HUES6 (cell line): ENCODE data around the gene LONP2.
"Not testable (repeated sequence)": the region's sequence is repeated elsewhere in the genome, so short reads cannot be mapped to it uniquely, and the experiment has no call there.

Experiments
- H3K27ac ChIP-seq: 2 replicates; pipeline ENCODE4 v1.7.0; 2013; ENCODE audit warnings: low read depth, mild to moderate bottlenecking, low read length, inconsistent platforms
- H3K27me3 ChIP-seq: 2 replicates; pipeline ENCODE4 v1.6.1; 2013; ENCODE audit warnings: low read length; ENCODE audit not compliant: control insufficient read depth, insufficient read depth
- H3K36me3 ChIP-seq: 2 replicates; pipeline ENCODE4 v1.6.1; 2013; ENCODE audit warnings: low read length; ENCODE audit not compliant: control insufficient read depth, insufficient read depth
- H3K4me1 ChIP-seq: 2 replicates; pipeline ENCODE4 v1.6.1; 2013; ENCODE audit warnings: low read length; ENCODE audit not compliant: control insufficient read depth, insufficient read depth
- H3K4me3 ChIP-seq: 2 replicates; pipeline ENCODE4 v1.5.1; 2013; ENCODE audit warnings: low read depth, low read length
- H3K9ac ChIP-seq: one replicate; pipeline ENCODE4 v1.6.1; 2013; ENCODE audit warnings: mild to moderate bottlenecking, low read length
- H3K9me3 ChIP-seq: 2 replicates; pipeline ENCODE4 v1.6.1; 2013; ENCODE audit warnings: low read depth, low read length; ENCODE audit not compliant: control insufficient read depth, insufficient read depth

Gene LONP2

GRCh38 chr16:48383877-48384519 lies 139.9 kb downstream of the LONP2 start:
- Histone ChIP-seq H3K27ac (peak overlapping the region; percentile 95), H3K4me3 (peak overlapping the region; percentile 91), H3K27me3 (no peaks in the 10 kb centered on the region), H3K9ac (peak overlapping the region; percentile 94), H3K36me3 (no peaks in the 10 kb centered on the region), H3K4me1 (peaks cover 35% of the 10 kb centered on the region), H3K9me3 (no peaks in the 10 kb centered on the region)

- H3K9me3 ChIP-seq, result no peaks in the 10 kb centered on the region
- peak overlapping the region; percentile 91 for H3K4me3 ChIP-seq
- H3K36me3 ChIP-seq, result no peaks in the 10 kb centered on the region
- H3K27ac ChIP-seq, result peak overlapping the region; percentile 97
- peak overlapping the region; percentile 97 for H3K9ac ChIP-seq
- peaks cover 28% of the 10 kb centered on the region for H3K4me1 ChIP-seq
- H3K27me3 ChIP-seq, result no peaks in the 10 kb centered on the region
Observed at GRCh38 chr16:48384520-48385252, 140.6 kb downstream of the LONP2 start.

DNA sequence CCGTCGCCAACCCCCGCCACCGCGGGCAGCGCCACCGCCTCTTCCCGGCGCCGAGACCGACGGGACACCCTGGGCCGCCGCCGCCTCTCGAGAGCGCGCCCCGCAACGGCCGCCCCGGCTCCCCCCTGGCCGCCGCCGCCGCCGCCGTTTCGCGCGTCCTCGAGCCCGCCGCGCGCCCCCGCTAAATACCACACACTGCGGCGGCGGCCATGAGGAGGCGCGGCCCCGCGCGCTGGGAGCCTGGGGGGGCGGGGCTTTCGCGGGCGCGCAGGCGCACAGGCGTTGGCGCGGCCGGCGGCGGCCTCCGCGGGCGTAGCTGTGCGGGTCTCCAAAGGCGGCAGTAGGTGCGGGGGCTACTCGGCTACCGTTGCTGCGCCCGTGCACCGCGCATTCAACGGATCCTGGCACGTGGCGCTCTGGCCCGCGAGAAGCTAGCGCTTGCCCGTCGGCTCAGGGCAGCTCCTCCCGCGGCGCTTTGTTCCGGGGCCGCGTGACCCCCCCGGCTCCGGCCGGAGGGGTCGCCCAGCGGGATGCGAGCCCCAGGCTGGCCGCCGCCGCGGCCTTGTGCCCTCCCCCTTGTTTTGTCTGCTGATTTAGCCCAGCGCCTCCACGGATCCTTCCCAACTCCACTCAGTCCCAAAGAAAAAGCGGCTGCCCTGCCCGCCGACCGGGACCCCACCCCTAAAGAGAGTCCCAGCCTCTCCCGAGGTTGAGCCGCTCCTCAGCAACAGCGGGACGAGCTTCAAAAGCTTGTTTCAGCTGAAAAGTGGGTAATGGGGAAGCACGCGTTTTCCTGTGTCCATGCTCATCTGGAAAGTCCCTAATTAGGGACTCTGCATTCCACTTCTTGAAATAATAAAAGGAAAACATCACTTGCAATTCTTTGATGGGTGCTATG lies 141.4 kb downstream of the LONP2 start, which contains the start of gene SIAH1:
SIAH1 (minus strand) TSS at position 161 of the 898 bp plus-strand sequence. CDS start 22,985 bp downstream, outside the sequence.
- no peaks in the 10 kb centered on the region for H3K36me3 ChIP-seq

GRCh38 chr16:48386559-48387312 lies 142.6 kb downstream of the LONP2 start:
- Histone ChIP-seq H3K4me1 (peaks cover 21% of the 10 kb centered on the region), H3K9me3 (no peaks in the 10 kb centered on the region), H3K27ac (no peak overlapping the region), H3K27me3 (no peaks in the 10 kb centered on the region), H3K9ac (no peak overlapping the region), H3K36me3 (no peaks in the 10 kb centered on the region), H3K4me3 (no peak overlapping the region)

More for the DNA sequence above, 141.4 kb downstream of the LONP2 start, which contains the start of gene SIAH1:
- H3K27ac ChIP-seq, result peak within 1 kb of the TSS; percentile 97
- peaks cover 23% of the 10 kb centered on the region for H3K4me1 ChIP-seq
- H3K9ac ChIP-seq, result peak within 1 kb of the TSS; percentile 97
- H3K27me3 ChIP-seq, result no peaks in the 10 kb centered on the region
- peak within 1 kb of the TSS; percentile 91 for H3K4me3 ChIP-seq
- no peaks in the 10 kb centered on the region for H3K9me3 ChIP-seq

DNA sequence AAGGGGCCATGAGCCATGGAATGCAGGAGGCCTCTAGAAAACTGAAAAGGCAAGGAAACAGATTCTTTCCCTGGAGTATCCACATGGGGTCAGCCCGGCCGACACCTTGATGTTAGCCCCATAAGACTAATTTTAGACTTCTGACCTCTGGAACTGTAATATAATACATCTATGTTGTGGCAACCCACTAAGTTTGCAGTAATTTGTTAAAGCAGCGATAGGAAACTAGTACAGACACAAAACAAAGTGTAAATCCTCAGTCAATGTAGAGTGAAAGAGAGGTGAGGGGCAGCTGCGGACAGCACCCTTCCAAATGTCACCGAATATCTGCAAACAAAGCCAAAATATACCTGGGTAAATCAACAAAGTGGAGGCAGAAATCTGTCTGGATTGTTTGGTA lies 148.3 kb downstream of the LONP2 start:
- no peaks in the 10 kb centered on the region for H3K9me3 ChIP-seq
- H3K4me1 ChIP-seq, result peaks cover 5% of the 10 kb centered on the region; the same call in 1 of the 2 replicates
- no peak overlapping the region for H3K27ac ChIP-seq
- no peak overlapping the region for H3K4me3 ChIP-seq
- H3K36me3 ChIP-seq, result no peaks in the 10 kb centered on the region
- no peak overlapping the region for H3K9ac ChIP-seq
- no peaks in the 10 kb centered on the region for H3K27me3 ChIP-seq

GRCh38 chr16:48393485-48394354 lies 149.6 kb downstream of the LONP2 start:
- Histone ChIP-seq H3K9ac (no peak overlapping the region), H3K27me3 (no peaks in the 10 kb centered on the region), H3K36me3 (no peaks in the 10 kb centered on the region), H3K9me3 (no peaks in the 10 kb centered on the region), H3K27ac (no peak overlapping the region), H3K4me3 (no peak overlapping the region), H3K4me1 (peaks cover 5% of the 10 kb centered on the region; the same call in 1 of the 2 replicates)

GRCh38 chr16:48394355-48394703 lies 150.2 kb downstream of the LONP2 start:
- no peaks in the 10 kb centered on the region for H3K9me3 ChIP-seq
- H3K36me3 ChIP-seq, result no peaks in the 10 kb centered on the region
- no peak overlapping the region for H3K27ac ChIP-seq
- H3K4me3 ChIP-seq, result no peak overlapping the region
- peaks cover 5% of the 10 kb centered on the region; the same call in 1 of the 2 replicates for H3K4me1 ChIP-seq
- H3K9ac ChIP-seq, result no peak overlapping the region
- H3K27me3 ChIP-seq, result no peaks in the 10 kb centered on the region

GRCh38 chr16:48395375-48395774 lies 151.3 kb downstream of the LONP2 start:
- Histone ChIP-seq H3K4me1 (peaks cover 5% of the 10 kb centered on the region; the same call in 1 of the 2 replicates), H3K9ac (no peak overlapping the region), H3K27me3 (no peaks in the 10 kb centered on the region), H3K27ac (no peak overlapping the region), H3K36me3 (no peaks in the 10 kb centered on the region), H3K9me3 (no peaks in the 10 kb centered on the region), H3K4me3 (no peak overlapping the region)

GRCh38 chr16:48402547-48402946 lies 158.4 kb downstream of the LONP2 start:
- not testable (repeated sequence) for H3K27ac ChIP-seq, H3K27me3 ChIP-seq, H3K9me3 ChIP-seq, H3K36me3 ChIP-seq, H3K4me3 ChIP-seq, H3K4me1 ChIP-seq, H3K9ac ChIP-seq

GRCh38 chr16:48405153-48405552 lies 161.1 kb downstream of the LONP2 start:
- H3K36me3 ChIP-seq, result no peaks in the 10 kb centered on the region
- H3K4me3 ChIP-seq, result no peak overlapping the region
- no peaks in the 10 kb centered on the region for H3K27me3 ChIP-seq
- H3K27ac ChIP-seq, result no peak overlapping the region
- H3K9me3 ChIP-seq, result no peaks in the 10 kb centered on the region
- H3K9ac ChIP-seq, result no peak overlapping the region
- peaks cover 6% of the 10 kb centered on the region for H3K4me1 ChIP-seq
